Ecto neural progenitor cell (in vitro differentiated cells): ENCODE measurements around the gene TTC28.
"Not testable (repeated sequence)": the region's sequence is repeated elsewhere in the genome, so short reads cannot be mapped to it uniquely, and the experiment has no call there.

Source experiments
- DNase-seq: peaks from one replicate; pipeline ENCODE4 v3.0.0-alpha.2; 2018; ENCODE audit warnings: low spot score

TTC28 gene

GRCh38 chr22:28102151-28102812 is 577.4 kb downstream of the TTC28 start:
- no peak for DNase-seq

GRCh38 chr22:28097627-28098026 is 582.0 kb downstream of the TTC28 start:
- DNase-seq: no peak

DNA sequence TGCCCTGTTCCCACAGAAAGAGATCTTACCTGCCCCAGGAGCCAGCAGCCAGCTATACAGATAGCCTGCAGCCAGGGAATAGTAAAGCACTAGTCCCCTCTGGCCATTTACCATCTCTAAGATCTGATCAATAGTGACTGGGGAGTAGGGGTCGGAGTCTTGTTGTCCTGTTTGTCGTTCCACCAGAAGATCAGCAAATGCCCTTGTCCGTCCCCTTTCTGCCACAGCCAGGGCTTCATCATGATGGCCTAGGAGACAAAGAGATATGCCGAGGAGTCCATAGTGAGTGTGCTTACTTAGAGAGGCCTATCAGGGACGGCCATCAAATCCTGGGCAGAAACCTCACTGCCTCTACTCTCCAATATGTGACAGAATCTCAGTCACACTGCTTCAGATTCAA is 583.5 kb downstream of the TTC28 start:
- no peak for DNase-seq

GRCh38 chr22:28095316-28096095 is 584.1 kb downstream of the TTC28 start:
- DNase-seq: no peak

DNA sequence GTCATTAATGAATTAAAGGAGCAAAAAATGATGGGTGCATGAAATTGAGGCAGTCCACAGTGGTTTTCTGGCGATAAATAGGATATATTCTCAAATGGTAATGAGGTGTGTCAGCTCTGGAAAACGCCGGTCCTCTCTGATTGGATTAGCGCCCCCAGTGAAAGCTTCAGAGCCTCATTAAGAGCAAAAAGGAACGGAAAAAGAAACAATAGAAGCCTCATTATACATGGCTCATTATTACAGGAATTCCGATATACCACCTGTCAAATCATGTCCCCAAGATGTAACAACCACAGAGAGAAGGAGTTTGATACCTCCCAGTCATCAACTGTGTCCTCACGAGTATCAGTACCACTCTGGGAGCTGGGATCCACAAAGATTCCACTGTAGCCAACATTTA is 584.9 kb downstream of the TTC28 start:
- DNase-seq: no peak

DNA sequence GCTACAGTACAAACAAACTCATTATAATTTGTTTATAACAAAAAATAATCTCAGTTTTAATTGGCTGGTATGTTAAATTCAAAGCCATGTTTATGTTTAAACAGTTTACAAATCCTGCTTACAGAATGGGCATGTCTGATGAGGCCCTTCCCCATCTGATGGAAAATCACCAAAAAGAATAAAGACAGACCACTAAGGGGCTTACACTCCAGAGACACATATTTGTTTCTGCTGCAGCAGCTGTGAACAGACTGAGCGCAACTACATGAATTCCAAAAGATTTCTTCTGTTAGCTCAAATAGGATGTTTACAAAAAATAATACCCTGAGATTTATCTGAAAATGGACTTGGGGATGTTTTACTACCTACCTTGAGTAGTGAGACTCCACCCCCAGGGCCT is 585.9 kb downstream of the TTC28 start:
- no peak for DNase-seq

DNA sequence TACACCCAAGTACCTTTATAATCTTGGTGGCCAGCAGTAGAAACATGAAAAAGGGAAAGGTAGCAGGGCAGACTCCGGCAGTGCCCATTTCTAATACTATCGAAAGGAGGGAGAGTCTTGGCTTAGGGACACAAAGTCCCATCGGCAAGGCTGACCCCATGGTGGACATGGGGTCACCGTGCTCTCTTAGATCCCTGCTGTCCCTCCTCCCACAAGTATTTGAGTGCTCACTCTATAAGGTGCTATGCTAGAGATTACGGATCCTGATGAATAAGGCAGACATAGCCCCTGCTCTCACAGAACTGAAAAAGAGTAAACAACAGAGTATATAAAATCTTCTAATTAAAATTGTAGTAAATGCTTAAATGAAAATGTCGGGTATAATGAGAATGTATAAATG is 588.2 kb downstream of the TTC28 start:
- no peak for DNase-seq

DNA sequence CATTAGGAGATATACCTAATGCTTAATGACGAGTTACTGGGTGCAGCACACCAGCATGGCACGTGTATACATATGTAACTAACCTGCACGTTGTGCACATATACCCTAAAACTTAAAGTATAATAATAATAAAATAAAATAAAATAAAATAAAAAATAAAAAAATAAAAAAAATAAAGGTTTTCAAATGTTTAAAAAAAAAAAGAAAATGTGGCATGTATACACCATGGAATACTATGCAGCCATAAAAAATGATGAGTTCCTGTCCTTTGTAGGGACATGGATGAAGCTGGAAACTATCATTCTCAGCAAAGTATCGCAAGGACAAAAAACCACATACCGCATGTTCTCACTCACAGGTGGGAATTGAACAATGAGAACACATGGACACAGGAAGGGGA is 590.1 kb downstream of the TTC28 start:
- not testable (repeated sequence) for DNase-seq

DNA sequence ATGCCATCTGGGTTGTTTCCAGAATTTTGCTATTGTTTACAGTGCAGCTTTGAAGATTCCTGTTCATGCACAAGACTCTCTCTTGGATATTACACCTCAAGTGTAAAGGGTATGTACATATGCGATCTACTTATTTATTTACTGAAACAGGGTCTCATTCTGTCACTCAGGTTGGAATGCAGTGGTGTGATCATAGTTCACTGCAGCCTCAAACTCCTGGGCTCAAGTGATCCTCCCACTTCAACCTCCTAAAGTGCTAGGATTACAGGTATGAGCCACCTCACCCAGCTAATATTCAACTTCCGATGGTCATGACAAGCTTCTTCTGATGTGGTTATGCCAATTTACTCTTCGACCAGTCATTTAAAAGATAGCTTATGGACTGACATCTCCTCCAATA is 602.5 kb downstream of the TTC28 start:
- no peak for DNase-seq

- DNase-seq: no peak
Observed at GRCh38 chr22:28075358-28075981, 604.2 kb downstream of the TTC28 start.

DNA sequence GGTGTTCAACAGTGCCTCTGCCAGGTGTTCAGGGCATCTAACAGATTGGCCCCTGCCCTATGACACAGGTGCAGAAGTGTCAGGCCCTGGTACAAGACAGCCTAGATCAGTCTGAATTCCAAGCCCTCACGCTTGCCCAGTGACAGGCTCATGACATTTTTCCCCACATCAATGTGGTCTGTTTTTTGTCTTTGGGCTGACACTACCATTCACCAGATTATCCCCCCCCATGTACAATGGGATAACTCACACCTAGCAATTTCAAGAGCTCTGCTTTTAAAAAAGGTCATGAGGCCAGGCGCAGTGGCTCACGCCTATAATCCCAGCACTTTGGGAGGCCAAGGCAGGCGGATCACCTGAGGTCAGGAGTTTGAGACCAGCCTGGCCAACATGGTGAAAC is 605.1 kb downstream of the TTC28 start:
- no peak for DNase-seq

GRCh38 chr22:28072066-28072465 is 607.6 kb downstream of the TTC28 start:
- no peak for DNase-seq

DNA sequence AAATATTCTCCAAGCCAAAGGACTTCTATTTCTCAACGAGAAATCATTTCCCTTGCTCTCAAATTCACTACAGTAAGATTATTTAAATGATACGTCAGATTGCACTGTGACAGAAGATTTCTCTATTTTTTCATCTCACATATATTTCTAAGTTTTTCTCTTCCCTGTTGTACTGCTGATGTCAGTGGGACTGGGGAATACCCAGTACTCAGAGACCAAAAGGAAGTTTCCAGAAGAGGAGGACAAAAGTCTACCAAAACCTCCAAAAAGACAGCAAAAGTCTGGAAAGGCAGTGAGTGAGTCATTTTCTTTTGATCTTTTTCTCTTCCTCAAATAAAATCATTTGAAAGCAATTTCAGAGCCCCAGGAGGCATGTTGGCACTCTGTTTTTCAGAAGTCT is 610.8 kb downstream of the TTC28 start:
- no peak for DNase-seq

DNA sequence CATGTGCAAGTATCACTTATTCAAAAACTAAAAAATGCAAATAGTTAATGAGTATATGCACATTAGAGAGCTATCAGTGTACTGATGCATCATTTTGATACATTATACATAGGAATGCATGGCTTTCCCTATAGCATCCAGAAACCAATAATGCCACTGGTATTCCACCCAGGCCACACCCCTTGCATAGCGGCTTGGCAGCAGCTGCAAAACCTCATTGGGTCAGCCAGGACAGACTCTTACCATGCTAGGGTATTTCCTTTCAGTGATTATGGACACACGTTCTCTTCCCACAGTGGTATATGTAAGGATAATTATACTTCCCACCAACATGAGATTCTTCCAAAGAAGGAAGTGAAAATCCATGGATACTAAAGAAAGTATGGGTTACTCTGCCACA is 614.7 kb downstream of the TTC28 start:
- DNase-seq: no peak

DNA sequence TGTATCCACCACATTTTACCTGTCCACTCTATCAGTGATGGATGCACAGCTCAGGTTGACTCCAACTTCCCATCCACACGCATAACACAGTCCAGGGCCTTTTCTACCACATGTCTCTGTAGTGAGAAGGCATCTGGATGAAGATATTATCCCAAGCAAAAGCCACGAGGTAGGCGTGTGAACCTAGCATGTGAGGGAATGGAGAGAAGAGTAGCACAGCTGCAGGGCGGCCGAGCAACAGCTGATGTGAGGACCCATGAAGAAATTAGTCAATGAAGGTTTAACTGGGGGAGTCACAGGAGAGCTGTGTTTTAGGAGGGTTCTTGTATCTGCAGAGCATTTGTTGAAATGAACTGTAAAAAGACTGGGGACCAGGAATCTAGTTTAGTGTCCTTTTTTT is 616.0 kb downstream of the TTC28 start:
- no peak for DNase-seq

- not testable (repeated sequence) for DNase-seq
Observed at GRCh38 chr22:28060594-28060993, 619.0 kb downstream of the TTC28 start.

- no peak for DNase-seq
Observed at GRCh38 chr22:28058036-28058435, 621.6 kb downstream of the TTC28 start.

- DNase-seq: no peak
Observed at GRCh38 chr22:28054819-28055208, 624.8 kb downstream of the TTC28 start.

GRCh38 chr22:28053896-28054818 is 625.5 kb downstream of the TTC28 start:
- DNase-seq: no peak

DNA sequence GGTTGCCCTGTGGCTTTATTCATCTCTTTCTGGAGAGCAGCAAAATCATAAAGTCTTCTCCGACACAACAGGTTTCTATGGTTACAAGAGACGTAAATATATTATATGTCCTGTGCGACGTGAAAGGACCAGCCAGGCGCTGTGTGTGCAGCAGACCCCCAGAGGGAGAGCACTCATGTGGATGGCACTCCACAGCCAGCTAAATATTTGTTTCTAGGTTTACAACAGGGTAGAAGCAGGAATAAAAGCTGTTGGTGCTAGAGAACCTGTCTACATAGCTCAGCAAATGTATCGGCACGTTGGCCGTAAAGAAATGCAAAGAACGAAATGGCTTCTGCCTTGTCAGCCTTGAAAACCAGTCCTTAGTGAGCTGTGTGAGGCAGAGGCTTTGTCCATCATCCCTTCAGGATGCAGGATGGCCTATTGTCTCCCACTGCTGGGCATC is 626.8 kb downstream of the TTC28 start:
- no peak for DNase-seq

DNA sequence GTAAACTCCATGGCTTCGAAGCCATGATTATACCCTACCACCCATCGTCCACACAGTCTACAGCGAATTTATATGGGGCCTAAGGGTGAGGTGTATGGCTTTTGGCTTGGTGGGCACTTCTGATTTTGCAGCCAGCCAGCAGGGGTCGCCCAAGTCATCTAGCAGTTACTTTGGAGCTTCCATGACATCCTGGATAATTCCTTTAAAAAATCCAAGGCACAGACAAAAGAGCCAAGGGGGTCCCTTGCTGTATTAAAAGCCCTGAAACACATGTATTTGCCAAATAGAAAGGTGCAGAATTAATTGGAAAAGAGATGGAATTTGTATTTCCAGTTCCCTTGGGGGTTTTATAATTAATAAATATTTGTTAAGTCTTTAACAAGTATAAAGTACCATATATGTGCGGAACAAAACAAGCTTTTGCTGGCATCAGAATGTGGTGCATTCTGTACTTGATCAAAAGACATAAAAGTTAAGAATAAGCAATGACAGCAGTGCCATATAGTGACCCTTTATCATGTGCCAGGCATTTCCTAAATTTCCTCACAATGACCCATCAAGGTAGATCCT is 627.8 kb downstream of the TTC28 start:
- peak; percentile 83 for DNase-seq
